HepG2 (cell line): ENCODE measurements around the gene ANKRD44. TPM values are rescaled to one million over a fixed set of nuclear protein-coding genes. Genes with fewer than 3 reads are reported as not detected.

Source experiments
- ARNT ChIP-seq: fragments of 450-650 bp; IDR thresholded peaks from 2 replicates; pipeline ENCODE4 v1.6.1; 2017
- GATAD1 ChIP-seq: IDR thresholded peaks from 2 replicates; pipeline ENCODE4 v1.6.1; 2016; ENCODE audit warnings: missing genetic modification reagents, missing compliant biosample characterization
- GZF1 ChIP-seq: sonication (generic); formaldehyde crosslinking; IDR thresholded peaks from 2 replicates; pipeline ENCODE4 v1.5.1; 2020; ENCODE audit warnings: mild to moderate bottlenecking, missing genetic modification reagents
- JARID2 ChIP-seq: sonication (generic); formaldehyde crosslinking; IDR thresholded peaks from 2 replicates; pipeline ENCODE4 v1.8.1; 2023; ENCODE audit warnings: missing genetic modification reagents, inconsistent platforms; ENCODE audit not compliant: insufficient replicate concordance
- KAT7 ChIP-seq: IDR thresholded peaks from 2 replicates; pipeline ENCODE4 v1.6.1; 2018; ENCODE audit warnings: borderline replicate concordance, missing compliant biosample characterization
- KDM1A ChIP-seq: IDR thresholded peaks from 2 replicates; pipeline ENCODE4 v1.6.1; 2016; ENCODE audit warnings: missing compliant biosample characterization
- KDM5A ChIP-seq: fragments of 200-600 bp; sonication (generic); IDR thresholded peaks from 2 replicates; pipeline ENCODE4 v1.7.0; 2018; ENCODE audit warnings: antibody characterized with exemption, mild to moderate bottlenecking, low read length, borderline replicate concordance
- MED1 ChIP-seq: sonication (generic); formaldehyde crosslinking; IDR thresholded peaks from 2 replicates; pipeline ENCODE4 v1.4.0; 2020; ENCODE audit warnings: missing genetic modification reagents
- MXI1 ChIP-seq: IDR thresholded peaks from 3 replicates; pipeline ENCODE4 v1.6.1; 2012; ENCODE audit warnings: low read depth, low read length, inconsistent platforms, borderline replicate concordance
- MYC ChIP-seq: sonication (generic); formaldehyde crosslinking; IDR thresholded peaks from 2 replicates; pipeline ENCODE4 v1.9.0; 2021; ENCODE audit warnings: missing genetic modification reagents, borderline replicate concordance
- PCBP1 ChIP-seq: fragments of 200-400 bp; formaldehyde crosslinking; IDR thresholded peaks from 2 replicates; pipeline ENCODE4 v1.6.1; 2017; ENCODE audit warnings: mild to moderate bottlenecking, low read depth, low read length, borderline replicate concordance
- PHF8 ChIP-seq: sonication (generic); formaldehyde crosslinking; IDR thresholded peaks from 2 replicates; pipeline ENCODE4 v1.5.0; 2020; ENCODE audit warnings: missing genetic modification reagents
- RBAK ChIP-seq: sonication (generic); formaldehyde crosslinking; IDR thresholded peaks from 2 replicates; pipeline ENCODE4 v1.5.1; 2020; ENCODE audit warnings: mild to moderate bottlenecking, missing genetic modification reagents
- SP2 ChIP-seq: sonication (generic); formaldehyde crosslinking; IDR thresholded peaks from 2 replicates; pipeline ENCODE4 v1.5.1; 2020; ENCODE audit warnings: mild to moderate bottlenecking, missing genetic modification reagents
- STAG1 ChIP-seq: sonication (generic); formaldehyde crosslinking; IDR thresholded peaks from 2 replicates; pipeline ENCODE4 v1.4.0; 2020; ENCODE audit warnings: missing genetic modification reagents
- TBX3 ChIP-seq: fragments of 450-650 bp; IDR thresholded peaks from 2 replicates; pipeline ENCODE4 v1.6.1; 2017; ENCODE audit warnings: antibody characterized with exemption, mild to moderate bottlenecking, inconsistent platforms, borderline replicate concordance
- TMF1 ChIP-seq: sonication (generic); formaldehyde crosslinking; IDR thresholded peaks from 2 replicates; pipeline ENCODE4 v1.8.1; 2022; ENCODE audit warnings: low read depth, missing genetic modification reagents
- TOPORS ChIP-seq: sonication (generic); formaldehyde crosslinking; IDR thresholded peaks from 2 replicates; pipeline ENCODE4 v1.8.0; 2023; ENCODE audit warnings: mild to moderate bottlenecking, missing genetic modification reagents
- TP53 ChIP-seq: sonication (generic); formaldehyde crosslinking; conservative IDR thresholded peaks from 2 replicates; pipeline ENCODE4 v1.4.0; 2020; ENCODE audit warnings: missing genetic modification reagents
- ZFP41 ChIP-seq: sonication (generic); formaldehyde crosslinking; IDR thresholded peaks from 2 replicates; pipeline ENCODE4 v1.4.0; 2020; ENCODE audit warnings: mild to moderate bottlenecking, missing genetic modification reagents, borderline replicate concordance
- ZFYVE20 ChIP-seq: sonication (generic); formaldehyde crosslinking; IDR thresholded peaks from 2 replicates; pipeline ENCODE4 v1.8.0; 2023; ENCODE audit warnings: low read depth, mild to moderate bottlenecking, moderate library complexity, missing genetic modification reagents, borderline replicate concordance
- ZNF263 ChIP-seq: sonication (generic); formaldehyde crosslinking; IDR thresholded peaks from 2 replicates; pipeline ENCODE4 v1.4.0; 2020; ENCODE audit warnings: missing genetic modification reagents
- ZNF335 ChIP-seq: sonication (generic); formaldehyde crosslinking; IDR thresholded peaks from 2 replicates; pipeline ENCODE4 v1.4.0; 2020; ENCODE audit warnings: missing genetic modification reagents
- ZNF547 ChIP-seq: sonication (generic); formaldehyde crosslinking; IDR thresholded peaks from 2 replicates; pipeline ENCODE4 v1.5.1; 2020; ENCODE audit warnings: mild to moderate bottlenecking, missing genetic modification reagents
- ZNF570 ChIP-seq: sonication (generic); formaldehyde crosslinking; IDR thresholded peaks from 2 replicates; pipeline ENCODE4 v1.4.0; 2020; ENCODE audit warnings: mild to moderate bottlenecking, missing genetic modification reagents, borderline replicate concordance
- ZNF598 ChIP-seq: sonication (generic); formaldehyde crosslinking; IDR thresholded peaks from 2 replicates; pipeline ENCODE4 v1.5.1; 2020; ENCODE audit warnings: mild to moderate bottlenecking, missing genetic modification reagents, borderline replicate concordance
- ZNF761 ChIP-seq: sonication (generic); formaldehyde crosslinking; conservative IDR thresholded peaks from 2 replicates; pipeline ENCODE4 v1.4.0; 2020; ENCODE audit warnings: mild to moderate bottlenecking, missing genetic modification reagents
- ZNF878 ChIP-seq: sonication (generic); formaldehyde crosslinking; IDR thresholded peaks from 2 replicates; pipeline ENCODE4 v1.8.1; 2023; ENCODE audit warnings: mild to moderate bottlenecking, missing genetic modification reagents, moderate library complexity
- polyA plus RNA-seq, 8 experiments: library from polyadenylated mRNA; depleted of rRNA in 3 of 8; stranded (reverse) in 7 of 8; unstranded in 1 of 8; fragments of >200 nt; fragmentation: Illumina TruSeq in 4 of 8; extraction: Trizol in 4 of 8; gene quantifications; 2 replicates each; pipeline versions ENCODE4 v1.2.1 to v1.2.3, GENCODE V29; 2011 to 2016; ENCODE audit warnings: low read depth in 4 of 8, missing spikeins in 1 of 8, mixed read lengths in 1 of 8; ENCODE audit not compliant: insufficient read depth in 1 of 8
- total RNA-seq, 5 experiments: library from RNA; depleted of rRNA; stranded (reverse); fragments of >200 nt; fragmentation: Illumina TruSeq; extraction: Trizol; gene quantifications; 2 replicates each; pipeline ENCODE4 v1.2.3, GENCODE V29; 2016; ENCODE audit warnings: low read depth in 1 of 5
- TF ChIP-seq, protein P1 (sequence below): sonication (generic); formaldehyde crosslinking; IDR thresholded peaks from 2 replicates; pipeline ENCODE4 v1.4.0; 2020; ENCODE audit warnings: mild to moderate bottlenecking, missing genetic modification reagents, borderline replicate concordance
- TF ChIP-seq, protein P2 (sequence below): sonication (generic); formaldehyde crosslinking; IDR thresholded peaks from 2 replicates; pipeline ENCODE4 v1.5.0; 2020; ENCODE audit warnings: mild to moderate bottlenecking, low read depth, missing genetic modification reagents, borderline replicate concordance

ANKRD44 gene
- total and polyA plus RNA-seq, 2 of the 13 experiments (the other 11 are each of a cell fraction or from before 2014, with no cell fraction given) = 0.04 to 0.11 TPM

DNA sequence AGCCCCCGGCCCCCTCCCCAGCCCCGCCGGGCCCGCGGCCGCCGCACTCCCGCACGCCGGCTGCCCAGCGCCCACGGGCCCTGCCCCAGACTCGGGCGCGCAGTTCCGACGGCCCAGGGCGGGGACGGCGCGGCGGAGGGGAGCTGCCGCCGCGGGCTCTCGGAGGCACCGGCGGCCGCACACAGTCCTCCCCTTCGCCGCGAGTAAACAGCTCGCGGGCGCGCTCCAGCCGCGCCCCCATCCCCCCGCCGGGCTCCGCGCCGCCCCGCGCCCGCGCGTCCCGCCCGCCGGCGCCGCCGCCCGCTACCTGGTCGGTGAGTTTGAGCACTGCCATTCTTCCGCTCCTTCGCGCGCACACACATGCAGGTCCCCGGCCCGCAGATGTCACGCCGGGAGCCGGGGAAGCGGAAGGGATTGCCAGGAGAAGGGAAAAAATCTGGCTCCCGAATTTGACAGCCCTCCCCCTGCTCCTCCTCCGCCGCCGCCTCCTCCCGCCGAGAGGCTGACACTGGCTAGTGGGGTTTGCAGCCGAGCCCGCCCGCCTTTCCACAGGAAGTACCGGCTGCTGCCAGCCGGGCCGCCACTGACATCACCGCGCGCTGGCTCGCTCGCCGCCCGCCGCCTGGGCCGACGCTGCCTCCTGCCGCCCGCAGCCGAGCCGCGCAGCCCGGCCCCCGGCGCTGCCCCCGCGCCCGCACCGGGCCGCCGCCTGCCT, at the start of gene ANKRD44 (continued):
- TF ChIP-seq, protein P1, sequence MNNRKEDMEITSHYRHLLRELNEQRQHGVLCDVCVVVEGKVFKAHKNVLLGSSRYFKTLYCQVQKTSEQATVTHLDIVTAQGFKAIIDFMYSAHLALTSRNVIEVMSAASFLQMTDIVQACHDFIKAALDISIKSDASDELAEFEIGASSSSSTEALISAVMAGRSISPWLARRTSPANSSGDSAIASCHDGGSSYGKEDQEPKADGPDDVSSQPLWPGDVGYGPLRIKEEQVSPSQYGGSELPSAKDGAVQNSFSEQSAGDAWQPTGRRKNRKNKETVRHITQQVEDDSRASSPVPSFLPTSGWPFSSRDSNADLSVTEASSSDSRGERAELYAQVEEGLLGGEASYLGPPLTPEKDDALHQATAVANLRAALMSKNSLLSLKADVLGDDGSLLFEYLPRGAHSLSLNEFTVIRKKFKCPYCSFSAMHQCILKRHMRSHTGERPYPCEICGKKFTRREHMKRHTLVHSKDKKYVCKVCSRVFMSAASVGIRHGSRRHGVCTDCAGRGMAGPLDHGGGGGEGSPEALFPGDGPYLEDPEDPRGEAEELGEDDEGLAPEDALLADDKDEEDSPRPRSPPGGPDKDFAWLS (CRISPR knock-in tag) = no peak
- TF ChIP-seq TOPORS (no peak), ZNF570 (no peak), ZNF761 (CRISPR knock-in tag) (0 out of 2 replicates have a peak, but pooled peaks have one; percentile 70), ZFYVE20 (CRISPR knock-in tag) (no peak), ZFP41 (CRISPR knock-in tag) (no peak), ZNF335 (CRISPR knock-in tag) (no peak), MYC (CRISPR knock-in tag) (peak; percentile 25; the same call in 1 of the 2 replicates), TP53 (CRISPR knock-in tag) (no peak), KDM1A (CRISPR knock-in tag) (no peak), TBX3 (no peak), TMF1 (CRISPR knock-in tag) (no peak; the same call in 1 of the 2 replicates), KDM5A (no peak), MED1 (no peak), GATAD1 (no peak), ARNT (no peak), SP2 (CRISPR knock-in tag) (no peak), ZNF263 (CRISPR knock-in tag) (peak; percentile 12; the same call in 1 of the 2 replicates), JARID2 (CRISPR knock-in tag) (no peak), PCBP1 (no peak), GZF1 (CRISPR knock-in tag) (no peak), ZNF598 (no peak), PHF8 (no peak), ZNF547 (CRISPR knock-in tag) (no peak), MXI1 (no peak), KAT7 (CRISPR knock-in tag) (no peak), RBAK (CRISPR knock-in tag) (no peak), STAG1 (CRISPR knock-in tag) (peak; percentile 55), ZNF878 (no peak)
- TF ChIP-seq, protein P2, sequence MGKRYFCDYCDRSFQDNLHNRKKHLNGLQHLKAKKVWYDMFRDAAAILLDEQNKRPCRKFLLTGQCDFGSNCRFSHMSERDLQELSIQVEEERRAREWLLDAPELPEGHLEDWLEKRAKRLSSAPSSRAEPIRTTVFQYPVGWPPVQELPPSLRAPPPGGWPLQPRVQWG (CRISPR knock-in tag) = no peak
